Nephron (organoid): ENCODE data around the gene CAMTA1.

Source experiments
- H3K27ac Mint-ChIP-seq, 3 experiments: 2 replicates each; pipeline ENCODE4 v1.8.0; 2020; ENCODE audit warnings: mixed read lengths in 3 of 3, mild to moderate bottlenecking in 2 of 3, moderate library complexity in 1 of 3
- H3K27me3 Mint-ChIP-seq: 2 replicates; pipeline ENCODE4 v1.8.0; 2021; ENCODE audit warnings: low read depth, mild to moderate bottlenecking, moderate library complexity, mixed read lengths
- H3K36me3 Mint-ChIP-seq: 2 replicates; pipeline ENCODE4 v1.8.0; 2020; ENCODE audit warnings: low read depth, mixed read lengths
- H3K4me1 Mint-ChIP-seq: 2 replicates; pipeline ENCODE4 v1.8.0; 2020; ENCODE audit warnings: mixed read lengths
- H3K4me3 Mint-ChIP-seq, 3 experiments: 2 replicates each; pipeline ENCODE4 v1.8.0; 2020; ENCODE audit warnings: mild to moderate bottlenecking in 3 of 3, mixed read lengths in 3 of 3, moderate library complexity in 2 of 3
- H3K9me3 Mint-ChIP-seq: 2 replicates; pipeline ENCODE4 v1.8.0; 2020; ENCODE audit warnings: mixed read lengths
- TF ChIP-seq, protein P1 (sequence below), 3 experiments: fragments of 200-600 bp; sonication (generic); IDR thresholded peaks; one replicate each; pipeline ENCODE4 v1.5.0; 2021; ENCODE audit warnings: antibody characterized with exemption in 3 of 3; ENCODE audit not compliant: unreplicated experiment in 3 of 3

Gene CAMTA1

GRCh38 chr1:7664147-7664892 is 879.1 kb downstream of the CAMTA1 start:
- H3K4me3 Mint-ChIP-seq, result no peak overlapping the region
- H3K9me3 Mint-ChIP-seq, result no peaks in the 10 kb centered on the region
- H3K4me1 Mint-ChIP-seq, result no peaks in the 10 kb centered on the region
- H3K36me3 Mint-ChIP-seq, result no peaks in the 10 kb centered on the region
- TF ChIP-seq, protein P1, sequence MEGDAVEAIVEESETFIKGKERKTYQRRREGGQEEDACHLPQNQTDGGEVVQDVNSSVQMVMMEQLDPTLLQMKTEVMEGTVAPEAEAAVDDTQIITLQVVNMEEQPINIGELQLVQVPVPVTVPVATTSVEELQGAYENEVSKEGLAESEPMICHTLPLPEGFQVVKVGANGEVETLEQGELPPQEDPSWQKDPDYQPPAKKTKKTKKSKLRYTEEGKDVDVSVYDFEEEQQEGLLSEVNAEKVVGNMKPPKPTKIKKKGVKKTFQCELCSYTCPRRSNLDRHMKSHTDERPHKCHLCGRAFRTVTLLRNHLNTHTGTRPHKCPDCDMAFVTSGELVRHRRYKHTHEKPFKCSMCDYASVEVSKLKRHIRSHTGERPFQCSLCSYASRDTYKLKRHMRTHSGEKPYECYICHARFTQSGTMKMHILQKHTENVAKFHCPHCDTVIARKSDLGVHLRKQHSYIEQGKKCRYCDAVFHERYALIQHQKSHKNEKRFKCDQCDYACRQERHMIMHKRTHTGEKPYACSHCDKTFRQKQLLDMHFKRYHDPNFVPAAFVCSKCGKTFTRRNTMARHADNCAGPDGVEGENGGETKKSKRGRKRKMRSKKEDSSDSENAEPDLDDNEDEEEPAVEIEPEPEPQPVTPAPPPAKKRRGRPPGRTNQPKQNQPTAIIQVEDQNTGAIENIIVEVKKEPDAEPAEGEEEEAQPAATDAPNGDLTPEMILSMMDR (IDR thresholded peaks at IDR 0.05; ENCODE audit: unreplicated experiment in 3 of 3), result no peak
- peaks cover 3% of the 10 kb centered on the region for H3K27me3 Mint-ChIP-seq
- H3K27ac Mint-ChIP-seq, result no peak overlapping the region

DNA sequence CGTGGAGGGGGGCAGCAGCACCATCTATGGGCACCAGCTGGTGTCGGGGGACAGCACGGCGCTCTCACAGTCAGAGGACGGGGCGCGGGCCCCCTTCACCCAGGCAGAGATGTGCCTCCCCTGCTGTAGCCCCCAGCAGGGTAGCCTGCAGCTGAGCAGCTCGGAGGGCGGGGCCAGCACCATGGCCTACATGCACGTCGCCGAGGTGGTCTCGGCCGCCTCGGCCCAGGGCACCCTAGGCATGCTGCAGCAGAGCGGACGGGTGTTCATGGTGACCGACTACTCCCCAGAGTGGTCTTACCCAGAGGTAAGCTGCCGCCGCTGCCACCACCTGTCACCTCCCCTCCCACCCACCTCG is 879.6 kb downstream of the CAMTA1 start:
- TF ChIP-seq, protein P1 (IDR thresholded peaks at IDR 0.05; ENCODE audit: unreplicated experiment in 3 of 3), result no peak
- no peak overlapping the region for H3K27ac Mint-ChIP-seq
- no peaks in the 10 kb centered on the region for H3K36me3 Mint-ChIP-seq
- H3K4me1 Mint-ChIP-seq, result no peaks in the 10 kb centered on the region
- no peaks in the 10 kb centered on the region for H3K9me3 Mint-ChIP-seq
- peaks cover 5% of the 10 kb centered on the region for H3K27me3 Mint-ChIP-seq
- H3K4me3 Mint-ChIP-seq, result no peak overlapping the region

DNA sequence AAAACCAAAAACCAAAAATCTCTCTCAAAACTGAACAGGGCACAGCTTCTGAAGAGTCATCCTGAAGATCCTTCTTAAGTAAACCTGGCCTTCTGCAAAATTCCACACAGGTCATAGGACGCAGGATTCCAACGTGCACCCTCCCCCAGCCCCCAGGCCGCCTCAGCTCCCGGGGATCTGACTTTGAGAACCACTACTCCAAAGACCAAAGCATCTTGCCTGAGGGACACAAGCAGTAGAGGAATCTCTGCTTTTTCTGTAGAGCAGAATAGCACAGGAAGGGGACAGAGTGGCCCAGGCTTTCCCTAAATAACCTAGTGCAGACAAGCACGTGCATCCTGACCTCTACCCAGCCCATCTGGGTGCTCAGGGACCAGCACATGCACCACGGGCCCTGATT is 881.0 kb downstream of the CAMTA1 start:
- Mint-ChIP-seq H3K36me3 (no peaks in the 10 kb centered on the region), H3K27me3 (peaks cover 13% of the 10 kb centered on the region), H3K9me3 (no peaks in the 10 kb centered on the region), H3K27ac (no peak overlapping the region), H3K4me3 (no peak overlapping the region), H3K4me1 (peaks cover 5% of the 10 kb centered on the region)
- TF ChIP-seq, protein P1 (IDR thresholded peaks at IDR 0.05; ENCODE audit: unreplicated experiment in 3 of 3), result no peak

DNA sequence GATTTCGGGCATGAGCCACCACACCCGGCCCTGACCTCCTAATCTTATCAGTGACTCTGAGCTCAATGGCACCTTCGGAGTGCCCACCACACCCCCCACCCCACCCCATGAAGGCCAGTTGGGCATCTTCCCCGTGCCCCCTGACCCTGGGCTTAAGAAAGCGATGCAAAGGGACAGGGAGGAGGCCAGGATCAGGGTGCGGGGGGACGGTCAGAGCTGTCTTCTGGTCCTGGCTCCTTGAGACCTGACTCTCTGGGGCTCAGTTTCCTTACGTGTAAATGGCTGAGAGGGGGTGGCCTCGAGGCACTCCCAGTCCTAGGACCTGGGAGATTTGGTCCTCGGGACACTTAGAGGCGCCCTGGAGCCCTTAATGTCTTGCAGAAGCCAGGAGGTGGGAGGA is 881.9 kb downstream of the CAMTA1 start:
- no peak overlapping the region for H3K4me3 Mint-ChIP-seq
- peaks cover 5% of the 10 kb centered on the region for H3K4me1 Mint-ChIP-seq
- H3K9me3 Mint-ChIP-seq, result no peaks in the 10 kb centered on the region
- H3K36me3 Mint-ChIP-seq, result no peaks in the 10 kb centered on the region
- TF ChIP-seq, protein P1 (IDR thresholded peaks at IDR 0.05; ENCODE audit: unreplicated experiment in 3 of 3), result no peak
- peaks cover 13% of the 10 kb centered on the region for H3K27me3 Mint-ChIP-seq
- no peak overlapping the region for H3K27ac Mint-ChIP-seq

DNA sequence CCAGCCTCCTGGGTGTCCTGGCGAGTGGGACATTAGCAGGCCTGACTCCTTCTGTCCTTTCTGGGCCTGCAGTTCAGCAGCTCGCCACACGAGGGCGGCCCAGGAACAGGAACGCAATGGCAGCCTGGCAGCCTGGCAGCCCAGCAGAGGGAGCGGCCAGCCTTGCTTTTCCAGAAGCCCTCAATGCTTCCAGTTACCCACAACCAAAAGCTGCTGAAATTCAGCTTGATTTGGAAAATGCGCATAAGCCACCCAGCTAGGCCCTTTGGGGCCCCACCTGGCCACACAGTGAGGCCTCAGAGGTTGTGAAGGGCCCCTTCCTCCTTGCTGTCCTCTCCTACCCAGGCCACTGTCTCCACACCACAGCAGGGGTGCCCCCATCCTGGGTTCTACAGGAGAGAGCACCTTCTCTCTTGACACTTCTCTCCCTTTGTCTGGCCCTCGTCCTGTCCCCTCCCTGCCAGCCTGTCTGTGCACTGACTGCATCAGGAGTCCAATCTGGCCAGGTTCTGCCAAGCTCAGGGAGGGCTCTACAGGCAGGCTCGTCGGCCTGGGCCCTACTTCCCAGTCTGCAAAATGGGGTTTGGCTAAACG is 882.5 kb downstream of the CAMTA1 start:
- TF ChIP-seq, protein P1 (IDR thresholded peaks at IDR 0.05; ENCODE audit: unreplicated experiment in 3 of 3), result peak; percentile 100
- Mint-ChIP-seq H3K36me3 (no peaks in the 10 kb centered on the region), H3K4me3 (no peak overlapping the region), H3K27me3 (peaks cover 13% of the 10 kb centered on the region), H3K9me3 (no peaks in the 10 kb centered on the region), H3K4me1 (peaks cover 5% of the 10 kb centered on the region), H3K27ac (peak overlapping the region in 2 of 3 experiments; percentile 24 to 35)
